WI38 (cell line): ENCODE results near the gene ACSS1.

ENCODE experiments used
- H3K4me3 ChIP-seq: 2 replicates; pipeline ENCODE4 v1.5.1; 2011; ENCODE audit warnings: low read depth, mild to moderate bottlenecking, control low read depth, low read length
- TF ChIP-seq, protein P1 (sequence below): IDR thresholded peaks from 2 replicates; pipeline ENCODE4 v1.5.1; 2012; ENCODE audit warnings: low read depth, mild to moderate bottlenecking, control low read depth, low read length

ACSS1 gene

DNA sequence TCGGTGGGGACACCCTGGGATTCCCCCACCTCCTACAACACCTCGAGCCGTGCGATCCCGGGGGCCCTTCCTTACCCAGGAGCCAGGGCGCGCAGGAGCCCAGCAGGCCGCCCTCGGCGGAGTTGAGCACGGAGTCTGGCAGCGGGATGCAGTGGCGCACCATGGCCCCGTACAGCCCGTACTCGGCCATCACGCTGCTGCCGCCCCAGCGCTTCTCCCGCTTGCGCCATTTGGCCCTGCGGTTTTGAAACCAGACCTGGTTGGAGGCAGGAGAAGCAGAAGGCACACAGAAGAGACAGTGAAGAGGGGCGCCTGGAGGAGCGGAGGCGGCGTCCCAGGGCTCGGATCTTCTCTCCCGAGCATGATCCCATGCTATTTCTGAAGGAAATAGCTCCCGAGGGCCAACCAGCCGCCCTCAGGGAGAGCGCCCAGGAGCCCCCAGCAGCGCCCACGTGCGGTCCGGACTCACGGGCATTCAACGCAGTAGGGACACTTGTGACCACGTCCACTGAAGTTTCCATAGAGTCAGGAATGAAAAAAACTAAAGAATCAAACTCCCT is 19.8 kb upstream of the ACSS1 start:
- no peak overlapping the region for H3K4me3 ChIP-seq
- TF ChIP-seq, protein P1, sequence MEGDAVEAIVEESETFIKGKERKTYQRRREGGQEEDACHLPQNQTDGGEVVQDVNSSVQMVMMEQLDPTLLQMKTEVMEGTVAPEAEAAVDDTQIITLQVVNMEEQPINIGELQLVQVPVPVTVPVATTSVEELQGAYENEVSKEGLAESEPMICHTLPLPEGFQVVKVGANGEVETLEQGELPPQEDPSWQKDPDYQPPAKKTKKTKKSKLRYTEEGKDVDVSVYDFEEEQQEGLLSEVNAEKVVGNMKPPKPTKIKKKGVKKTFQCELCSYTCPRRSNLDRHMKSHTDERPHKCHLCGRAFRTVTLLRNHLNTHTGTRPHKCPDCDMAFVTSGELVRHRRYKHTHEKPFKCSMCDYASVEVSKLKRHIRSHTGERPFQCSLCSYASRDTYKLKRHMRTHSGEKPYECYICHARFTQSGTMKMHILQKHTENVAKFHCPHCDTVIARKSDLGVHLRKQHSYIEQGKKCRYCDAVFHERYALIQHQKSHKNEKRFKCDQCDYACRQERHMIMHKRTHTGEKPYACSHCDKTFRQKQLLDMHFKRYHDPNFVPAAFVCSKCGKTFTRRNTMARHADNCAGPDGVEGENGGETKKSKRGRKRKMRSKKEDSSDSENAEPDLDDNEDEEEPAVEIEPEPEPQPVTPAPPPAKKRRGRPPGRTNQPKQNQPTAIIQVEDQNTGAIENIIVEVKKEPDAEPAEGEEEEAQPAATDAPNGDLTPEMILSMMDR = no peak

DNA sequence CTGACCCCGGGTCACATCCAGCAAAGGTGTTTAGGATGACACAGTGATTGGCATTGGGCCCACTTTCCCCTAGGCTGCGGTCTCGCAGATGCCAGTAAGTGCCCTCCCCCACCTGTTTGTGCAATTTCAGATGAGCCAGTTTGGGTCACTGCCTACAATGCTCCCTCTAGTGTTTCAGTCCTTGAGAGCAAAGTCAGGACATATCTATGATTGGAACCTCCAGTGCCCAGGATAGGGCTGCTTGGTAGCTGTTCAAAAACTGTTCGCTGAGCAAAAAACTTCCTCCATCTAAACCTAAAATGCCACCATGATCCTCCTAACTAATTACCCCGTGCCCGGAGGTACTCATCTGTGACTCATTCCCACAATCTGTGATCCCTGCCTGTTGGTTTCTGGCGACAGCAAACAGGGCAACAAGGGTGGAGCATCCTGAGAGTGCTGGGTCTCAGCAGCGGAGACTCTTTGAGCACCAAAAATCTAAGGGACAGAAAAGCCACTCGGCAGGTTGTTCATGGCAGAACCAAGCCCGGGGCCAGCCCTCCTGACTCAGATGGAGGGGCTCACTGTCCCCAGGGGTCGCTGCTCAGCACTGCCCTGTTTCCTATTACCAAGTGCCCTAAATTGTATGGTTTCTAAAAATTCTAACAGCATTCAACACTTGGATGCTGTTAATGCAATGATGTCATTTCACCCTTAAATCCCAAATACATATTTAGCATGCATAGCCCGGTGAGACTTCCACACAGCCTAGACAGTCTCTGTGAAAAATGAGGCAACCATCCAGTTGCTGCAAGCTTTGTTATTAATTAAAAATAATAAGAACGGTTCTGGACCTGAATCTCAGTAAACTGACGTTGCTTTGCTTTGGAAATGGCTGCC is 19.0 kb upstream of the ACSS1 start:
- no peak overlapping the region for H3K4me3 ChIP-seq
- TF ChIP-seq, protein P1 = no peak

- TF ChIP-seq, protein P1 = no peak
- H3K4me3 ChIP-seq = no peak overlapping the region
These were observed 18.3 kb upstream of the ACSS1 start for GRCh38 chr20:25076201-25076600.

GRCh38 chr20:25073544-25073943 is 15.6 kb upstream of the ACSS1 start:
- TF ChIP-seq, protein P1 = no peak
- H3K4me3 ChIP-seq = no peak overlapping the region

DNA sequence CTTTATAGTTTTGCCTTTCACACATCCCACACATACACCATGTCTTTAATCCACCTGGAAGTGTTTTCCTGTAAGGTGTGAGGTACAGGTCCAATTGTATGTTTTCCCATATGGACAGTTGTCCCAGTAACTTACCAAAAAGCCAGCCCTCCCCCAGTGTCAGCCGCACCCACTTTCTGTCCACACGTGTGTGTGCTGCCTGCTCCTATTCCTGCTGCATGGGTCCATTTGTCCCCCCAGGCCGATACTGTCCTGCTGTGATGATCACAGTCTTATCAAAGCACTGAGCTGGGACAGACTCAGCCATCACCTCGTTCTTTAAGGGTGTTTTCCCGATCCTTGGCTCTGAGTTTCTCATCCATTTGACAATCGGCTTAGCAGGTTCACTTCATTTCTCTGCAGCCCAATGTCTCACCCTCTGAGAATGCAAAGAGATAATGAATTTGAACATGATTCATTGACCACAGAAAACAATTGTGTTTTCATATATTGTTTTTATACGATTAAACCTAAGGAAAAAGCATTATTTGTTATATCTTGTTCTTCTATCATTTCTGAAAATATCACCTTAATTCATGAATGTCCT is 14.4 kb upstream of the ACSS1 start:
- H3K4me3 ChIP-seq = no peak overlapping the region
- TF ChIP-seq, protein P1 = no peak

DNA sequence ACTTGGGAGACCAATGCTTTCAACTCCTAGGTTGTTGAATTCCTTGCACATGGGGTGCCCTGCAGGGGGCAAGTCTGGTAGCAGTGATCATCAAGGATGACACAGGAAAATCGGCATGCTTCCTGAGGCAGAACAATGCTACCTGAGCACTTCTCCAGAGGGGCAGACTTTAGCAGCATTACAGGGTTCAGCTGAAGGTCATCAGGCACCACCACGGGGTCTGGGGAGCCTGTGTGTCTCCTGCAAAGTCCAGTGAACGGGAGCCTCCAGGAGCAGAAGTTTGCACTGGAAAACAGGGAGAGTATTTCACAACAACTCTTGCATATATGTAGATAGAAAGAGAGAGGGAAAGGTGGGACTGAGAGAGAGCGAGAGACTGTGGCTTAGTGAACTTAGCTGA is 13.8 kb upstream of the ACSS1 start:
- H3K4me3 ChIP-seq = no peak overlapping the region
- TF ChIP-seq, protein P1 = no peak
